Hematopoietic multipotent progenitor cell treated with erythropoietin and hydrocortisone succinate and interleukin-3 and kit ligand, for 17 days (in vitro differentiated cells): ENCODE data around the gene PITPNM3.
"Not testable (repeated sequence)": the region's sequence is repeated elsewhere in the genome, so short reads cannot be mapped to it uniquely, and the experiment has no call there.

Experiments used
- DNase-seq: peaks from one replicate; pipeline ENCODE4 v3.0.0-alpha.2; 2015; ENCODE audit warnings: low spot score

The PITPNM3 gene

GRCh38 chr17:6574687-6575595, 18.6 kb upstream of the PITPNM3 start:
- DNase-seq: no peak

GRCh38 chr17:6573982-6574686, 17.8 kb upstream of the PITPNM3 start:
- no peak for DNase-seq

GRCh38 chr17:6573495-6573894, 17.1 kb upstream of the PITPNM3 start:
- DNase-seq: not testable (repeated sequence)

- no peak for DNase-seq
Observed at GRCh38 chr17:6572972-6573370, 16.6 kb upstream of the PITPNM3 start.

GRCh38 chr17:6571452-6571781, 15.1 kb upstream of the PITPNM3 start:
- DNase-seq: no peak

GRCh38 chr17:6570731-6571451, 14.5 kb upstream of the PITPNM3 start:
- no peak for DNase-seq

- no peak for DNase-seq
Observed at GRCh38 chr17:6569370-6570285, 13.3 kb upstream of the PITPNM3 start.

GRCh38 chr17:6568184-6568758, 11.9 kb upstream of the PITPNM3 start:
- DNase-seq: no peak

- no peak for DNase-seq
Observed at GRCh38 chr17:6567528-6568183, 11.3 kb upstream of the PITPNM3 start.

- DNase-seq: no peak
Observed at GRCh38 chr17:6561446-6561845, 5.1 kb upstream of the PITPNM3 start.

GRCh38 chr17:6560496-6560895, 4.1 kb upstream of the PITPNM3 start:
- DNase-seq: no peak

- no peak for DNase-seq
Observed at GRCh38 chr17:6559753-6560215, 3.4 kb upstream of the PITPNM3 start.

- DNase-seq: no peak
Observed at GRCh38 chr17:6558932-6559752, 2.8 kb upstream of the PITPNM3 start.

- DNase-seq: no peak
Observed at GRCh38 chr17:6558276-6558675, 1.9 kb upstream of the PITPNM3 start.

- no peak for DNase-seq
Observed at GRCh38 chr17:6557040-6557438, 684 bp upstream of the PITPNM3 start.

GRCh38 chr17:6555331-6556120, 829 bp downstream of the PITPNM3 start:
- DNase-seq: no peak

- DNase-seq: no peak
Observed at GRCh38 chr17:6554871-6555330, 1.5 kb downstream of the PITPNM3 start.

- no peak for DNase-seq
Observed at GRCh38 chr17:6554342-6554741, 2.0 kb downstream of the PITPNM3 start.
